ENCODE data around the gene YKT6.
"Not testable (repeated sequence)": the region's sequence is repeated elsewhere in the genome, so short reads cannot be mapped to it uniquely, and the experiment has no call there.

The YKT6 gene

DNA sequence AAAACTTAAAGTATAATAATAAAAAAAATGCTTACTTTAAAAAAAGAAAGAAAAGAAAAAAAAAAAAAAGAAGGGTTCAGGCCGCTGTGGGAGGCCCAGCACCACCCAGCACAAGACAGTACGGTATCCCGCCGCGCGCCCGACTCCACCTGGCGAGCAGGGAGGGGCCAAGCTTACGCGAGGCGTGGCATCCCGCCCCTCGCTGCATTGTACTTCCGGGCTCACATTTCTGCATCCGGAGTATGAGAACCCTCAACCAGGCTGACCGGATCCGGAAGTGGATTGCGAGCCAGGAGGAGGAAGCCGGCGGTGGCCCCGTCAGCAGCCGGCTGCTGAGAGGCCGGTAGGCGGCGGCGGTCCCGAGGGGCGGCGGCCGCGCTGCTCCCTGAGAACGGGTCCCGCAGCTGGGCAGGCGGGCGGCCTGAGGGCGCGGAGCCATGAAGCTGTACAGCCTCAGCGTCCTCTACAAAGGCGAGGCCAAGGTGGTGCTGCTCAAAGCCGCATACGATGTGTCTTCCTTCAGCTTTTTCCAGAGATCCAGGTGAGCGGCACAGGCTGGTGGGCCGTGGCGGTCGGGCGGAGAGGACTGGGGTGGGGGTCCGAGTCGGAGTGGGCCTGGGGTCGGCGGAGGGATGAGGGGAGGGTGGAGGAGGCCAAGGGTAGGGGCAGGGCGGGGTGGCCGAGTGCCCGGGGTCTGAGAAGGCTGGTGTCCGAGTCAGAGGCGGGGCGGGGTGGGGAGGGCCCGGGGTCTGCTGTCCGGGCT lies at the start of gene YKT6:
YKT6 (plus strand) TSS at position 280 of the 763 bp plus-strand sequence; CDS start at position 438, 158 bp downstream.
- in situ Hi-C loops (cut with MboI; ENCODE audit: low sequenced_read_pairs), result no loop called here

DNA sequence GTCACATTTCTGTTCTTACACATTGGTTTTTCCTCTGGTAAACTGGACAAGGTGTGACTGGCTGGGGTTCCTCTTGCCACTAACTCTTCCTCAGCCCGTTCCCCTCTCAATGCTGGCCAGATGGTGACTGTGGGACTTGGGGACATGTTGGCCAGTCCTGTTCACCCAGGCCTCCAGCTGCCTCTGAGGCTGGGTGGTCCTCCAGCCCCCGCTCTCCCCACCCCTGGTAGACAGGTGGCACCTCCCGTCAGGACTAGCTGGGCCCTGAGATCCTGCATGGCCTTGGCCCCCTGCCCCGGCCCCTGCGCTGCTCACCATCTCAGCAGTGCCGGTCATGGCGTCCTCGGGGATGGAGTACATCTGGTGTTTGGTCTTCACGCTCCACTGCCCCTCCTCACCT lies 48.8 kb upstream of the YKT6 start:
- in situ Hi-C loops (cut with MboI; ENCODE audit: low sequenced_read_pairs), result no loop called here

DNA sequence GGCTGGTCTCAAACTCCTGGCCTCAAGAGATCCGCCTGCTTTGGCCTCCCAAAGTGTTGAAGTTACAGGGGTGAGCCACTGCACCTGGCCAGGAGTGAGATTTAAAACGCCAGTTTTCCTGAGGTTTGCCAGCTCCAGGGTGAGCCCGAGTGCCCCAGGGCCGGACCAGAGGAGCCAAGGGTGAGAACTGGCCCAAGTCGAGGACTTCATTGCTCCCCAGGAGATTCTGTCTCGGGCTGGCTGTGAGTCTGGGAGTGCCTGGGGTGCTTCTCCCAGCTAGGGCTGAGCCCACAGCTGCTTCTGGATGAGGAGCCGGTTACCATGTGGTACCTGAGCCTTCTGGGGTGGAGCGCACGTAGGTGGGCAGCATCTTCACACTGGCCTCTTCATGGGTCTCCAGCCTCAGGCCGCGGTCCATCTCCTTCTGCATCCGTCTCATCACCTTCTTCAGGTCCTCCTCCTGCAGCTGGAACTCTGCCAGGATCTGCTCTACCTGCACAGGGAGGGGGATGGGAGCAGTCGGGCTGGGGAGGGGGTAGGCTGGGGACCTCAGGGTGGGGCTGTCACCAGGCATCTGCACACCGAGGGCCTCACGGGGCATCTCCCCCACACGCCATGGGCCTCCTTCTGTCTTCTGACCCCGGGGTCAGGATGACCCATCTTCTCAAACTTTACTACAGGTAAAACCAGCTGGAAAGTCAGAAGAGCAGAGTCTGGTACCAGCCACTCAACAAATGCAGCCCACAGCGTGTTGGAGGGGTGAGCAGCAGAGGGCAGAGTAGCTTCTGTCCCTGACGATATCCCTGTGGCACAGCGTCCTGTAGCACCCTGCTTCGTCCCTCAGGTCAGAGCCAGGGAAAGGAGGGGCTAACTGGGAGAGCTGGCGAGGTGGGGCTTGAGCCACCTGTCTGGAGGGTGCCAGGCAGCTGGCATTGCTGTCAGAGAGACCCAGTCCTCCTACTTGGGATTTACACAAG lies 47.5 kb upstream of the YKT6 start:
- in situ Hi-C loops (cut with MboI; ENCODE audit: low sequenced_read_pairs), result no loop called here

DNA sequence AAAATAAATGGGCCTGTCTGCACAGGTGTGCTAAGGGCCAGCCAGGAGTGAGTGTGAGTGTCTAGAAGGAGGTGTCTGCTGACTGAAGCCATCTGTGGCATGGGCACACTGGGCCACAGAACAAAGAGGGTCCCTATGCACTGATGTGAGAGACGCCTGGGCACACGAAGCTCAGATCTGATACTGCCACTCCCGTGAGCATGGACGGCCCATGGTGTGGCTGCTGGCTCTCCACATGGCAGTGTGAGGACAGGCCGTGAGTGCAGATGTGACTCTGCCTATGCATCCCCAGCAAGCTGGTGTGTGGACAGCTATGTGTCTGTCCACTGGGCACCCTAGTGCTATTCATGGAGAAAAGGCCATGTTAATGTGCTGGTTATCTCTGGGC lies 46.8 kb upstream of the YKT6 start:
- in situ Hi-C loops (cut with MboI; ENCODE audit: low sequenced_read_pairs), result no loop called here

DNA sequence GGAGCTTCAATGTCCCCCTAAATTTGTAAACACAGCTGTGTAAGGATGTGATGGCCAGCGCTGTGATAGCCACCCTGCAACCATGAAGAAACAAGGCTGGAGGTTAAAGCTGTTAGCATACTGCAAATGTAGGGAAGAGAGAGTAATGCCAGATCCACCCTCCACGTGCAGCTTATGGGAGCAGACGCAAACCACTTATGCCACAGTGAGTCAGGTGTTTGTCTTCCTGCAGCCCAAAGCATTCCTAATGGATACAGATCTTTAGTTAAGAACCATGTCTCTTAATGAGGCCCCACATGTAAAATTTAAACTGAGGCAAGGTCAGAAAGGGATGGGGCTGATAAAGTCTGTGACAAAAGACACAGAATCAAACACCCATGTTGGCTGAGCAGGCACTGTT lies 46.1 kb upstream of the YKT6 start:
- in situ Hi-C loops (cut with MboI; ENCODE audit: low sequenced_read_pairs), result no loop called here

DNA sequence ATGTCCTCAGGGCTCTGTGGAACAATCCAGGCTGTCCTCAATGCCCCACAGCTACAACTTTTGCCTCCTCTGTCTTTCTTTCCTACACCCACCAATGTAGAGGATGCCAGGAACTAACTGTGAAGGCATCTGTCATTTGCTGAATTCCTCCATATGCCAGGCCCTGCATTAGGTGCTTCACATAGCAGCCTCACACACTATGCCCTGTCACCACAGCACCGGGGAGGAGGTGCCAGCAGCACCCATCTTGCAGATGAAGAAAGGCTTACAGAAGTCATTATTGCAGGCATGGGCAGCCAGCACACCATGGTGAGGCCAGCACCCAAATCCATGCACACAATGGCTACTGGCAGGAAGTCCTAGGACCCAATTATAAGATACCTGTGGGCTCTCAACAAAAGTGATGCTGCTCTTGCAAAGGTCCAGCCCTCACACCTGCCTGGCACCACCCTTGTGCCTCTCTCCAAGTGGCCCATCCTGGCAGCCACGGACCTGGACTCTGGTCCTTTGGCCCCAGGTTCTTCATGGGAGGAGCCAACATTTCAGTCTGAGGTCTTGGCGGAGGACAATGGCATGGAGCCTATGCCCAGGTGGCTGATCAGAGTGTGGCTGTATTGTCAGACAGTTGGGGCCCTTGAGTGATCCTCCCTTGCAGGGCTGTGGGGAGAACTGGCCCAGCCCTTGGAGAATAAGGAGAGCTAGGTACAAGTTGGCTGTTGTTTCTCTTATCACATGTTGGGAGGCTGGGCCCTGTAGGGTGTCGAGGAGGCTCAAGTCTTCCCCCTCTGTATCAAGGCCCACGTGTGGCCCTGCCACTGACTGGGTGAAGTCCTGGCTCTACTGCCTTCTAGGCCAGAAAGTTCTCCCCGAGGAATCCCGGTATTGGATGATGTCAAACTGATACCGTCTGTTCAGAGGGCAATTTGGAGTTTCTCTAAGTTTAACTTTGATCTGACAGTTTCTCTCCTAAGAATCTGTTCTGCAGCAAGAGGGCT lies 45.3 kb upstream of the YKT6 start:
- in situ Hi-C loops (cut with MboI; ENCODE audit: low sequenced_read_pairs), result no loop called here

DNA sequence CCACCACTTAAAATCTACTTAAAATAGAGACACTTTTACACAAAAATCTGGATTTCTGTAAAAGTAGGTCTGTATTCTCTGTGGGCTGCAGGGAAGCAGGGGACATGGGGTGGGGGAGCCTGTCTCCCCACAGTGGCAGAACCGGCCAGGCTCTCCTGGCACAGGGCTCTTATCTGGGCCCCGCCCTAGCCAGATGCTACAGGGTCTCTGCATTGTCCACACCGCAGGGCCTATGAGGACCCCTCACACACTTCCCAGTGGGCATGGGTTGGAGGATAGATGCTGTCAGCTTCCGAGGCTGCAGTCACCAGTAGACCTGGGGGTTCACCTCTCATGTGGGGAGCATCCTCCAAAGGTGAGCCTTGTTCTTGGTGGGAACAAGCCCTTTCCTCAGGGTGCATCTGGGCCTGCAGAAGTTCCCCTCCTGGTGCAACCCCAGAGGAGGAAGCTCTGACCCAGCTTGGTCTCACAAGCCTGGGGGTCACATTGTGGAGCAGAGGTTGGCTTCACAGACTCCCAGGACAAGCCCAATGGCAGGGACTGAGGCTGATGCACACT lies 44.2 kb upstream of the YKT6 start:
- in situ Hi-C loops (cut with MboI; ENCODE audit: low sequenced_read_pairs), result no loop called here

DNA sequence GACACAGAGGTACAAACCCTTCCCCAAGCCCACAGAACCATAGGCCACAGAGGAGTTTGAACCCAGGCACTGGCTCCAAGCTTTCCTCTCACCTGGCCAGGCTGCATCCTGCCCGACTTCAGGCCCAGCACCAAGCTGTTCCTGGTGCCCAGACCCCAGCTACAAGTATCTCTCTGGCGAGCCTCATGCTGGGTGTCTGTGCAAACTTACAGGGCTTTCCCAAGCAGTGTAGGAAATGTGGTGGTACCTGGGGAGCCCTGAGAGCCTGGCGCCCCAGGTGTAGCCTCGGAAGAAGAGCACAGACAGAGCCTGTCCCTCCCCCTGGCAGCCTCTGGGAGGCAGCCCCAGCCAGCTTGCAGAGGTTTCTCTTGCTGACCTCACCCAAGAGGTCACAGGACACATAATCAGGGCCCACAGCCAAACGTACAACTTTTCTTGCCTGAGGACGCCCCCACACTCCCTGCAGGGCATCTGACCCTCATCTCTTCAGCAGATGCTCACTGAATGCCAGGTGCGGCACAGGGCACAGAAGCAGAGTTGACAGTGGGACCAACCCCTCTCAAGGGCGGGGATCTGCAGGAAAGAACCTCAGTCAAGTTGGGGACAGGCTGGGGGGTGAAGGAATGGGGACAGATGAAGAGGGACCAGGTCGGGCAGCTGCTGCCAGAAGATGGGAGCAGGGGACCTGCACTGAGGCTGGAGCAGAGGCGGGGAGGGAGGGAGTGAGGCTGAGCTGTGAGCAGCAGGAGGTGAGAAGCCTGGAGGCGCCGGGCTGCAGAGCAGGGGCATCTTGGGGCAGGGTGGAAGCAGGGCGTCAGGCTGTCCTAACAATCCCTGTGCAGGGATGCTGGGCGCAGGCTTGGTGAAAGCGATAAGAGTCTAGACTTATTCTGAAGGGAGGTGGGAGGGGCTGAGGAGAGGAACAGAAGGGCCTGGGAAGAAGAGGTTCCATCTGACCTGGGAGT lies 43.4 kb upstream of the YKT6 start:
- in situ Hi-C loops (cut with MboI; ENCODE audit: low sequenced_read_pairs), result no loop called here

DNA sequence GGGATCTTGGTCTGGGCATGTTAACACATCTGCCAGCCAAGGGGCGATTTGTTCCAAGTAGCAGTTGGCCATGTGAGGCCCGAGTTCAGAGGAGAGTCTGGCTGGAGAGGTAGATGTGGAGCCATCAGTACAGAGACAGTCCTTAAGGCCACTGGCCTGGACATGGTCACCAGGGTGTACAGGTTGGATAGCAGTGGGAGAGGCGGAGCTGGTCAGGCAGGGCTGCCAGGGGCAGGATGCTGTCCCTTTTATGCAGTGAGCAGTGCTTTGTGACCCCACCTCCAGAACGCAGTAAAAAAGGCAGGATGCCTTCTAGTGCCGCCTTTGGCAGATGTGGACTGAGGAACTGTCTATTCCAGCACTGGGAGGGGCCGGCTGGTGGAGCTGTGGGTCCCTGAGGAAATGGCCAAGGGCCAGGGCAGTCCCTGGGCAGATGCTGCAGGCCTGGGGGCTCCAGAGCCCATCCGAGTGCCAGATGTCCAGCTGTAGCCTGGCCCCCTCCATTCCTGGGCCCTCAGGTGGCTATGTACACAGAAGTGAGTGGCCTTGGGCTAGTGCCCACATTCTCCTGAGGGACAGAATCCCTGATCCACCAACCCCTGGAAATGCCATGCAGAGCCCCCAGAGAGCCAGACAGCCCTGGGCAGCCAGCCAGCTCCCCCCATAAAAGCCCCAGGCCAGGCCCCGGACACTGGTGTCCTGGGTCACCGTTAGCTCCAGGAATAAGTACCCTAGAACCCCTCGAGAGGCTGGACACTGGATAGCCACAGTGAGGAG lies 42.5 kb upstream of the YKT6 start:
- in situ Hi-C loops (cut with MboI; ENCODE audit: low sequenced_read_pairs), result no loop called here

DNA sequence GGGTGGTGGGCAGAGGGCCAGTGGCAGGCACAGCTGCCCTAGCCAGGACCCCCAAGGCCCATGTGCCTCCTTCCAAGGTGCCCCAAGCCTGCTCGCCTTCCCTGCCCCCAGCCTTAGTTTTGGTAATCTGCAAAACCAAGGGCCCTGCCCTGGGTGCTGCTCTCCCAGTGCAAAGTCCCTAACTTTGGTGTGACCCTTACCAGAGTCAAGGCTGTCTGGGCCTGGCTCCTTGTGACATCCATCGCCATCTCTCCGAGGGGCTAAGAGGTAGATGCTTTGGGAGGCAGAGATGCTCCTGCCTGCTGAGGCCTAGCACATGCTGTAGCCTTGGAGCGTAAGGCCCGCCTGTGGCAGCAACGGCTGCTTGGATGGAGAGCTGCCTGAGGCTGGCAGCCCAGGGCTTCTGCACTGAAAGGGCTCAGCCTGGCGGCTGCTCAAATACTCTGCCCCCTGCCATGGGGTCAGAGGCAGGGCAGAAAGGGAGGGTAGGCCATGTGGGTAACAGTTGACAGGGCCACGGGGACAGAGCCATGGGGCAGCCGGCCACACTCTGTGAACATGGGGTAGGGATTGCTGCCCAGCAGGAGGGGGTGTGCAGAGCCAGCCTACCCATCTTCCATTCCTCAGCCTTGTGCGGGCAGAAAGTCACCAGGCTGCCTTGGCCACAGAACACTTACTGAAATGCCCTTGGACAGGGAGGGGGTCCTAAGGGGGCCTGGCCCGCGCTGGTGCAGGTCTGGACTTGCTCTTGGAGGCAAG lies 41.7 kb upstream of the YKT6 start:
- in situ Hi-C loops (cut with MboI; ENCODE audit: low sequenced_read_pairs), result no loop called here

DNA sequence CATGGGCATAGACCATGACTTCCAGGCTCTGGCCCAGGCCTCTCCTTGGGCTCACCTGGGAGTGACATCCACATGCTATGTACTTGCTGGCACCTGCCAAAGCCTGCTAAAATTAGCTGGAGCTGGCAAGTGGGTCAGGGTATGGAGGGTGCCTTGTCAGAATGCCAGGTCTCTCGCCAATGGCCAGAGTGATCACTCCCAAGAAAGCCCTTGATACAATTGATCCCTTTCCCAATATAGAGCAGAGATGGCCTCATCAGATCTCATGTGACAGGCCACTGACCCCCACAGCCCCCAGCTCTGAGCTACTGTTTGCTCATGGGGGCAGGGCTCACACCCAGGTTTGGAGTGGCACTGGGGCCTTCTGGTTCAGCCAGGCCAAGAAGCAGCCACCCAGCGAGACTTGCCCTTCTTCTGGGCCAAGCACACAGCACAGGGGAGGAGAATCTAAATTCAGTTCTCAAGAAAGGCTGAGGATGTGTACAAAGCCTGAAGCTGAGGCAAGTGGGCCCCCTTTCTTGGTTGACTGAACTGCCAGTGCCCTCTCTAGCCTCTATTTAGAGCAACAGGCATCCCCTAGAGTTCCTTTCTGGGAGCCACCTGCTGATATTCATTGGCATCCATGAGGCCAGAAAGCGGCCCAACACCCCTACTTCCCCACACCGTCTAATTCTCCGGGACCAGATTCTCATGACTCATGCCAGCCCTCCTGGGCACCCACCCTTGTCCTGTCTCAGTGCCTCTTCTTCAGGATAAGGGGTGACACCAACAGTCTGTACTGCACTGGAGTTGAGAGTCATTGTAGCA lies 40.8 kb upstream of the YKT6 start:
- in situ Hi-C loops (cut with MboI; ENCODE audit: low sequenced_read_pairs), result no loop called here

DNA sequence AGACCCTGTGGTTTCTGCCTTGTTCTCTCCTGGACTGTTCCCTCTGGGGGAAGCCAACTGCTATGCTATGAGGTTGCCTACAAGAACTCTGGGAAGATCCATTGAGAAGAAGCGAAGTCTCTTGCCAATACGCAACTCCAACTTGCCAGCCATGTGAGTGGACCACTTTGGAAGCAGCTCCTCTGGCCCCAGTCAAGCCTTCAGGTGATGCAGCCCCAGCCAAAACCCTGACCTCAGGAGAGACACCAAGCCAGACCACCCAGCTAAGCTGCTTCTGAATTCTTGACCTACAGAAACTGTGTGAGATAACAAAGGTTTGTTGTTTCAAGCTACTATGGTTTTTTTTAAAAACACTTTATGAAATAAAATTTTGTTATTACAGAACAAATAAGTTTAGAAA lies 39.4 kb upstream of the YKT6 start:
- in situ Hi-C loops (cut with MboI; ENCODE audit: low sequenced_read_pairs), result no loop called here

DNA sequence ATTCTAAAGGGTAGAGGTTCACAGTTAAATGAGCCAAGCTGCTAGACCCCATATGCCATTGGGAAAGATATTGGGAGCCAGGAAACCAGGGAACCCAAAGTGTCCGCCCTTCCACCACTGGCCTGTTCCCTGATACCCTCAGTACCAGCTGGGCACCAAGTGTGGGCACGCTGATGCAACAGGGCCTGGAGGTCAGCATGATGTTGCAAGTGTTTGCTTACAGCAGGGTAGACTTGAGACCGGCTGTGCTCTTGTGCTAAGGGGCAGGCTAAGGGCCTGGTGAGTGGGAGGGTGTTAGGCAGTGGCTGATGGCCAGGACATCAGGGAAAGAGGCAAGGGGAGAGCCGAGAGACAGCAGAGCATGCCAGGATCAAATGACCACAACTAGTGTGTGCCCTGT lies 38.6 kb upstream of the YKT6 start:
- in situ Hi-C loops (cut with MboI; ENCODE audit: low sequenced_read_pairs), result no loop called here

DNA sequence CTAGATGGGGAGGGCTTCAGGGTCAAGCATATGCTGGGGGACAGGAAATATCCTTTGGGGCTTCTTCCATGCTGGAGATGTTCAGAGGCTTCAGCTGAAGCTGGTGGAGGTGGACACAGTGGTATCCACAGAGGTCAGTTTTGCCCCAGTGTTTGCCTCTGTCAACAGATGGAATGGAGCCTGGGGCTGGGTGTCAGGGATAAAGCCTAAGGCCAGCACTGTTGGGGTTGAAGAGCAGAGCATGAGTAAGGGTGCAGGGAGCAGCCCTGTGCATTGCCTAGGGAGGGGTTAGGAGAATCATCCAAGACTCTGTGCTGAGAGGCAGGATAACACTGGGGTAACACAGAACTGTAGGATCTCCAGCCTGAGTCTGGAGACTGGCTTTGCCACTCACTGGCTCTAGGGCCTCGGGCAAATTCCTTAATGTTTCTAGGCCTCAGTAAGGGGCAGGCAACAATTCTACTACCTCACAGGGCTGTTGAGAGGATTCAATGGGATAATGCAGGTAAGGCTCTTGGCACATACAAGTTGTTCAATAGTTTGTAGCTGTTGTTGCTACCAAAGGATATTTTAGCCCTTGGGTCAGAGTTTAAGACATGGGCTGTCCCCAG lies 37.9 kb upstream of the YKT6 start:
- in situ Hi-C loops (cut with MboI; ENCODE audit: low sequenced_read_pairs), result no loop called here

DNA sequence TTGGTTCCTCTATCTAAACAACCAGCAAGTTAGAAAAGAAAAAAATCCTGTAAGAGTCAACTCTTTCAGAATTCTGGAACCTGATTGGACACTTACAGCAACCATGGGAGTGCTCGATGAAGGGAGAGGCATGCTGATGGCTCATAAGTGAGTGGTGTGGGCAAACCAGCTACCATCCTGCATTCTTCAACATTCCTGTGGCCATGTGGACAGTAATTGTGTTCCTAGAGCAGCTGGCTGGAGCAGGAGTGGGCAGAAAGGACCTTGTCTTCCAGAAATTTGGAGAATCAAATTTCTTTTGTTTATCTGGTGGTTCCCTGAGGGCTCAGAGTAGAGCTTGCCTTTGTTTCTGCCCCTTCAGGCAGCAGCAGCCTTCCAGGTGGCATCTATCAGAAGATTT lies 37.2 kb upstream of the YKT6 start:
- in situ Hi-C loops (cut with MboI; ENCODE audit: low sequenced_read_pairs), result no loop called here

DNA sequence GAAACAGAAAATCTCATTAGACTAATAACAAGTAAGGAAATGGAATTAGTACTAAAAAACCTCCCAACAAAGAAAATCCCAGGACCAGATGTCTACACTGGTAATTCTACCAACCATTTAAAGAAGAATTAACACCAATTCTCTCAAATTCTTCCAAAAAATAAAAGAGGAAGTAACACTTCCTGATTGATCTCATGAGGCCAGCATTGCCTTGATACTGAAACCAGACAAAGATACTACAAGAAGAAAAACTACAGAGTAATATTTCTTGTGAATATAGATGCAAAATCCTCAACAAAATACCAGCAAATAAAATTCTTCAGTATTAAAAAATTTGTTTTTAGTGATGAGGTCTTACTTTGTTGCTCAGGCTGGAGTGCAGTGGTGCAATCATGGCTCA lies 32.9 kb upstream of the YKT6 start:
- in situ Hi-C loops (cut with MboI; ENCODE audit: low sequenced_read_pairs), result no loop called here

DNA sequence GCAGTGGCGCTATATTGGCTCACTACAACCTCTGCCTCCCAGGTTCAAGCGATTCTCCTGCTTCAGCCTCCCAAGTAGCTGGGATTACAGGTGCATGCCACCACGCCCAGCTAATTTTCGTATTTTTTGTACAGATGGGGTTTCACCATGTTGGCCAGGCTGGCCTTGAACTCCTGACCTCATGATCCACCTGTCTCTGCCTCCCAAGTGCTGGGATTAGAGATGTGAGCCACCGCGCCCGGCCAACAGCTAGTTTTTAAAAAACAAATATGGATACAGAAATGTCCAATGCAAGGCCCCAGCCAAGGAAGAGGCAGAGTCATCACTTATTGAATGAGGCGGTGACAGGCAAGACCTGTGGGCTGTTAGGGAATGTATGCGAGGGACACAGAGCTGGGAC lies 28.9 kb upstream of the YKT6 start:
- in situ Hi-C loops (cut with MboI; ENCODE audit: low sequenced_read_pairs), result not testable (repeated sequence)

Measured in hTERT RPE-1 (cell line).